ENCODE data around the gene ZNF181. TPM values are rescaled to one million over a fixed set of nuclear protein-coding genes. Genes with fewer than 3 reads are reported as not detected.

The ZNF181 gene
- total and polyA plus RNA-seq, 2 of the 8 experiments (the other 6 are each of a cell fraction or from before 2014, with no cell fraction given) = 2.8 to 7.5 TPM

DNA sequence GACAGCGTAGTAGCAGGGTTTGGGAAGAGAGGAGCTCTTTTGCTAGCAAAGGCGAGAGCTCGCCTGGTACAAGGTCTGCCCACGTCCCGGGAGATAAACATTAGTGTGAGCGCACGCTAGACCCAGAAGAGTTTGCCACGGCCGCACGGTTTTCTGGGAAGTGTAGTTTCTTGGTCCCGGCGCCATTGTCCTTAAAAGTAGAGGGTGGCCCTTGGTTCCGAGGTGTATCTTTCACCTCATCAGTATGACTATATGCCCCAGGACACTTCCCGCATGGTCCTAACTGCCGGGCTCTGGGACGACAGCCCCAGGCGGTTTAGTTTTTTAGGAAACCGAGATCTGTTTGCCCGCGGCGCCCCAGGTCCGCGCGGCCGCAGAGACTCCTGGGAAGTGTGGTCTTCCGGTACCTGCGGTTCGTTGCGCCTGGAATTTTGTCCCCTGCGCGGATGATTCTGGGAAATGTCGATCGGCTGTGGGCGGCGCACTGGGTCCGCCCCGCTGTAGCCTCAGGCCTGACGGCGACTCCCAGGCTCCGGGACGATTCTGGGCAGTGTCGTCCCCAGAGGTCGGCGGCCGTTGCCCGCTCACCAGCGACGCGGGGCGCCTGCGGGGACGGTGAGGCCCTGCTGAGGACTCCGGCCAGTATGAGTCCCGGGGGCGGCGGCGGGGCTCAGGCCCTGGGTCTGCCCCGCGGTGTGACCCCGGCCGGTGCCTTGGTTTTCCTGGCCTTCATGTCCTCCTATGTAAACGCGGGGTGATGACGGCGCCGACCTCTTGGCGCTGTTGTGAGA is at the start of gene ZNF181 (continued):
- TF ChIP-seq FOSL1 (IDR thresholded peaks at IDR 0.05; ENCODE audit: insufficient read depth, low read depth, low read length) (no peak), JUN (IDR thresholded peaks at IDR 0.05; ENCODE audit: low read depth, low read length) (no peak), TBP (IDR thresholded peaks at IDR 0.05; ENCODE audit: low read depth, low read length) (peak; percentile 59), BACH1 (IDR thresholded peaks at IDR 0.05; ENCODE audit: low read length) (peak; percentile 53; the same call in 1 of the 2 replicates), PHF8 (conservative IDR thresholded peaks at IDR 0.05; ENCODE audit: low read depth, low read length) (peak; percentile 98), SRF (IDR thresholded peaks at IDR 0.05; ENCODE audit: low read depth, low read length) (peak; percentile 73; the same call in 1 of the 2 replicates), CEBPB (IDR thresholded peaks at IDR 0.05; ENCODE audit: low read depth, low read length) (no peak), CBX5 (IDR thresholded peaks at IDR 0.05; ENCODE audit: low read depth, low read length) (no peak), KDM5A (IDR thresholded peaks at IDR 0.05; ENCODE audit: low read length) (peak; percentile 83), POLR2AphosphoS5 (IDR thresholded peaks at IDR 0.05; ENCODE audit: low read depth, low read length) (peak; percentile 84), KDM4A (IDR thresholded peaks at IDR 0.05; ENCODE audit: low read depth, low read length, severe bottlenecking) (peak; percentile 99), TAF1 (IDR thresholded peaks at IDR 0.05; ENCODE audit: low read depth, low read length) (peak; percentile 84), TEAD4 (IDR thresholded peaks at IDR 0.05; ENCODE audit: low read depth, low read length) (peak; percentile 91), CTBP2 (IDR thresholded peaks at IDR 0.05; ENCODE audit: borderline replicate concordance, insufficient read depth, insufficient read length, low read length) (no peak), GABPA (IDR thresholded peaks at IDR 0.05; ENCODE audit: borderline replicate concordance, insufficient read depth, low read length) (peak; percentile 65; the same call in 1 of the 2 replicates), RAD21 (IDR thresholded peaks at IDR 0.05 in 1 of 2, conservative IDR thresholded peaks at IDR 0.05 in 1 of 2; ENCODE audit: low read depth in 2 of 2, low read length in 2 of 2) (no peak), ATF2 (IDR thresholded peaks at IDR 0.05; ENCODE audit: low read length) (no peak), NRF1 (IDR thresholded peaks at IDR 0.05; ENCODE audit: low read depth, low read length) (no peak), SIN3A (conservative IDR thresholded peaks at IDR 0.05 in 1 of 2, IDR thresholded peaks at IDR 0.05 in 1 of 2; ENCODE audit: low read depth in 1 of 2, low read length in 2 of 2) (peak in 1 of 2 experiments; percentile 89; a peak in 1 of 4 replicates), CHD2 (IDR thresholded peaks at IDR 0.05; ENCODE audit: low read length) (no peak; the same call in 1 of the 2 replicates), EP300 (IDR thresholded peaks at IDR 0.05; ENCODE audit: borderline replicate concordance in 1 of 2, low read depth in 2 of 2, low read length in 2 of 2) (no peak)
